ENCODE data around the gene MIB1. TPM values are rescaled to one million over a fixed set of nuclear protein-coding genes. Genes with fewer than 3 reads are reported as not detected.
"Not testable (repeated sequence)": the region's sequence is repeated elsewhere in the genome, so short reads cannot be mapped to it uniquely, and the experiment has no call there.

Gene MIB1
- total RNA-seq, 1 donor from 2014 or later, result 42.8 TPM

- no peak for TF ChIP-seq CTCF (conservative IDR thresholded peaks at IDR 0.05; ENCODE audit: low read depth, low read length)
- H3K4me3 ChIP-seq (ENCODE audit: low read depth, low read length), result no peak overlapping the region
- no peak for DNase-seq (ENCODE audit: low read depth)
These were observed 37.2 kb downstream of the MIB1 start for GRCh38 chr18:21777814-21778213.

- H3K4me3 ChIP-seq (ENCODE audit: low read depth, low read length), result no peak overlapping the region
- no peak for TF ChIP-seq CTCF (conservative IDR thresholded peaks at IDR 0.05; ENCODE audit: low read depth, low read length)
- no peak for DNase-seq (ENCODE audit: low read depth)
These were observed 45.9 kb downstream of the MIB1 start for GRCh38 chr18:21786526-21786925.

GRCh38 chr18:21796089-21796488 is 55.5 kb downstream of the MIB1 start:
- H3K4me3 ChIP-seq (ENCODE audit: low read depth, low read length); DNase-seq (ENCODE audit: low read depth): not testable (repeated sequence)

- no peak for TF ChIP-seq CTCF (conservative IDR thresholded peaks at IDR 0.05; ENCODE audit: low read depth, low read length)
- H3K4me3 ChIP-seq (ENCODE audit: low read depth, low read length), result no peak overlapping the region
- no peak for DNase-seq (ENCODE audit: low read depth)
These were observed 57.5 kb downstream of the MIB1 start for GRCh38 chr18:21798126-21798525.

GRCh38 chr18:21799721-21800120 is 59.1 kb downstream of the MIB1 start:
- DNase-seq (ENCODE audit: low read depth), result no peak
- no peak overlapping the region for H3K4me3 ChIP-seq (ENCODE audit: low read depth, low read length)
- TF ChIP-seq CTCF (conservative IDR thresholded peaks at IDR 0.05; ENCODE audit: low read depth, low read length), result no peak

GRCh38 chr18:21803495-21803894 is 62.9 kb downstream of the MIB1 start:
- no peak overlapping the region for H3K4me3 ChIP-seq (ENCODE audit: low read depth, low read length)
- no peak for TF ChIP-seq CTCF (conservative IDR thresholded peaks at IDR 0.05; ENCODE audit: low read depth, low read length)
- no peak for DNase-seq (ENCODE audit: low read depth)

- H3K4me3 ChIP-seq (ENCODE audit: low read depth, low read length), result no peak overlapping the region
- DNase-seq (ENCODE audit: low read depth), result no peak
- no peak for TF ChIP-seq CTCF (conservative IDR thresholded peaks at IDR 0.05; ENCODE audit: low read depth, low read length)
These were observed 65.3 kb downstream of the MIB1 start for GRCh38 chr18:21805771-21806366.
